22Rv1 (cell line): ENCODE measurements around the gene ADAR.

Experiments
- CTCF ChIP-seq: fragments of 450-650 bp; IDR thresholded peaks from 2 replicates; pipeline ENCODE4 v1.5.1; 2017; ENCODE audit warnings: mild to moderate bottlenecking
- ZFX ChIP-seq: fragments of 450-650 bp; IDR thresholded peaks from 2 replicates; pipeline ENCODE4 v1.6.1; 2017; ENCODE audit warnings: antibody characterized with exemption, borderline replicate concordance

GRCh38 chr1:154594811-154595210 is 13.2 kb downstream of the ADAR start:
- no peak for TF ChIP-seq CTCF
- no peak for TF ChIP-seq ZFX
